Measurements from ENCODE around the gene DYNC1H1. TPM values are rescaled to one million over a fixed set of nuclear protein-coding genes. Genes with fewer than 3 reads are reported as not detected.

The DYNC1H1 gene
- total RNA-seq, 2 donors from 2014 or later: 171 to 219 TPM

DNA sequence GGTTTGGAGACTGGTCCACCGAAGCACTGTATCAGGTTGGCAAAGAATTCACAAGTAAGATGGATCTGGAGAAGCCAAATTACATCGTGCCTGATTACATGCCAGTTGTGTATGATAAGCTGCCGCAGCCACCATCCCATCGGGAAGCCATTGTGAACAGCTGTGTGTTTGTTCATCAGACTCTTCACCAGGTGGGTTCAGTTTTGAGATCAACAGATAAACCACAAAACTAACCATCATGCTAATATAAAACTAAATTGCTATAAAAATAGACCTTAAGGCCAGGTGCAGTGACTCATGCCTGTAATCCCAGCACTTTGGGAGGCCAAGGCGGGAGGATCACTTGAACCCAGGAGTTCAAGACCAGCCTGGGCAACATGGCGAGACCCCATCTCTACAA is 63.6 kb downstream of the DYNC1H1 start:
- TF ChIP-seq, protein P1, sequence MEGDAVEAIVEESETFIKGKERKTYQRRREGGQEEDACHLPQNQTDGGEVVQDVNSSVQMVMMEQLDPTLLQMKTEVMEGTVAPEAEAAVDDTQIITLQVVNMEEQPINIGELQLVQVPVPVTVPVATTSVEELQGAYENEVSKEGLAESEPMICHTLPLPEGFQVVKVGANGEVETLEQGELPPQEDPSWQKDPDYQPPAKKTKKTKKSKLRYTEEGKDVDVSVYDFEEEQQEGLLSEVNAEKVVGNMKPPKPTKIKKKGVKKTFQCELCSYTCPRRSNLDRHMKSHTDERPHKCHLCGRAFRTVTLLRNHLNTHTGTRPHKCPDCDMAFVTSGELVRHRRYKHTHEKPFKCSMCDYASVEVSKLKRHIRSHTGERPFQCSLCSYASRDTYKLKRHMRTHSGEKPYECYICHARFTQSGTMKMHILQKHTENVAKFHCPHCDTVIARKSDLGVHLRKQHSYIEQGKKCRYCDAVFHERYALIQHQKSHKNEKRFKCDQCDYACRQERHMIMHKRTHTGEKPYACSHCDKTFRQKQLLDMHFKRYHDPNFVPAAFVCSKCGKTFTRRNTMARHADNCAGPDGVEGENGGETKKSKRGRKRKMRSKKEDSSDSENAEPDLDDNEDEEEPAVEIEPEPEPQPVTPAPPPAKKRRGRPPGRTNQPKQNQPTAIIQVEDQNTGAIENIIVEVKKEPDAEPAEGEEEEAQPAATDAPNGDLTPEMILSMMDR (IDR thresholded peaks at IDR 0.05): no peak
- no peak for TF ChIP-seq POLR2A (IDR thresholded peaks at IDR 0.05)
- no peak for ATAC-seq
- Histone ChIP-seq H3K9me3 (no peaks in the 10 kb centered on the region), H3K36me3 (replicated peaks in 1 of 2; ENCODE audit: insufficient read depth in 1 of 2, low read depth in 2 of 2) (peaks cover 8 to 72% of the 10 kb centered on the region in 2 donors), H3K27ac (no peak overlapping the region), H3K27me3 (no peaks in the 10 kb centered on the region), H3K4me1 (no peaks in the 10 kb centered on the region), H3K4me3 (no peak overlapping the region)
- DNase-seq: no peak
- 90 to 95% methylated on average over 6 of the region's 6 CpGs for WGBS, 2 donors
- intact Hi-C loops (cut with DNase I): no loop called here

DNA sequence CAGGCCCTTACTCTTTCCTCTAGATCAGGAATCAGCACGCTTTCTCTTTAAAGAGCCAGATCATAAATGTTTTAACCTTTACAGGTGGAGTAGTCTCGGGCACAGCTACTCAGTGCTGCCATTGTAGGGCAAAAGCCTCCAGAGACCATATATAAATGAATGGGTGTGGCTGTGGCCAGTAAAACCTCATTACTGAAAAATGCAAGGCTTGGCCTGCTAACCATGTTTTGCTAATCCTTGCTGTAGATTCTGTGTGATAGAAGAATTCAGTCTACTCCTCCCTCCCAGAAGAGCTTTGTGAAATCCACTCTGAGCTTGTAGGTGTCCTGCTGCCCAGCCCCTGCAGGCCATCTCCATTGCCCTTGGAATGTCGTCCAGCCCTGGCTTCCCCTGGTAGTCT is 64.4 kb downstream of the DYNC1H1 start:
- ATAC-seq: no peak
- no peak for DNase-seq
- Histone ChIP-seq H3K4me3 (no peak overlapping the region), H3K4me1 (no peaks in the 10 kb centered on the region), H3K27ac (no peak overlapping the region), H3K27me3 (no peaks in the 10 kb centered on the region), H3K36me3 (replicated peaks in 1 of 2; ENCODE audit: insufficient read depth in 1 of 2, low read depth in 2 of 2) (peaks cover 8 to 74% of the 10 kb centered on the region in 2 donors), H3K9me3 (no peaks in the 10 kb centered on the region)
- WGBS, 2 donors: 92 to 95% methylated on average over 3 of the region's 3 CpGs
- TF ChIP-seq, protein P1 (IDR thresholded peaks at IDR 0.05): no peak
- TF ChIP-seq POLR2A (IDR thresholded peaks at IDR 0.05): no peak
- intact Hi-C loops (cut with DNase I): no loop called here

DNA sequence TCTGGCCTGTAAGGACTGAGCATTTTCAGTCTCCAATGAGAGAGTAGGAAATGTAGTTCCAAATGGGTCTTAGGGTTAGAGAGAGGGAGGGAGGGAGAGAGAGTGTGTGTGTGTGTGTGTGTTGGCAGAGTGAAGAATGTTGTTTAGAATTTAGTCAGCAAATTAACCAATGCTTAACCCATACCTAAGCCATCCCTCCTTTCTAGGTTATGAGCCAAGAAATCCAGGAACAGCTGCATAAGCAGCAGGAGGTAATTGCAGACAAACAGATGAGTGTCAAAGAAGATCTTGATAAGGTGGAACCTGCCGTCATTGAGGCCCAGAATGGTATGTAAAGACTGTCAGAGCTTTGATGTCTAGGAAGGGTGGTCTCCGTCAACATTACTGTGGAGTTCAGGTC is 65.6 kb downstream of the DYNC1H1 start:
- Histone ChIP-seq H3K4me3 (no peak overlapping the region), H3K9me3 (no peaks in the 10 kb centered on the region), H3K36me3 (replicated peaks in 1 of 2; ENCODE audit: insufficient read depth in 1 of 2, low read depth in 2 of 2) (peaks cover 15 to 79% of the 10 kb centered on the region in 2 donors), H3K27ac (no peak overlapping the region), H3K4me1 (no peaks in the 10 kb centered on the region), H3K27me3 (no peaks in the 10 kb centered on the region)
- TF ChIP-seq, protein P1 (IDR thresholded peaks at IDR 0.05): no peak
- TF ChIP-seq POLR2A (IDR thresholded peaks at IDR 0.05): no peak
- ATAC-seq (no peak), DNase-seq (no peak)
- intact Hi-C loops (cut with DNase I): no loop called here
- WGBS, 2 donors: 71 to 75% methylated on average over 2 of the region's 2 CpGs

DNA sequence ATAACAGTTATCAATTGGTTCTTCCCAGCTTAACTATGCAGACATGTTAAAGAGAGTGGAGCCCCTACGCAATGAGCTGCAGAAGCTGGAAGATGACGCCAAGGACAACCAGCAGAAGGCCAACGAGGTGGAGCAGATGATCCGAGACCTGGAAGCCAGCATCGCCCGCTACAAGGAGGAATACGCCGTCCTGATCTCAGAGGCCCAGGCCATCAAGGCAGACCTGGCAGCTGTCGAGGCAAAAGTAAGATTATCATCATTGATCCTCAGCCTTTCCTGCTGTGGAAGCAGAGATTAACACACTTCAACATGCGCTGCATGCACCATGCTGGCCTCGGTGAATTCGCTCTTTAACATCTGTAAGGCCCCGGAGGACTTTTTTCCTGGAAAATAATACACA is 68.9 kb downstream of the DYNC1H1 start:
- H3K27ac ChIP-seq: no peak overlapping the region
- DNase-seq (no peak), ATAC-seq (no peak)
- intact Hi-C loops (cut with DNase I): no loop called here
- H3K4me1 ChIP-seq: no peaks in the 10 kb centered on the region
- no peak overlapping the region for H3K4me3 ChIP-seq
- H3K36me3 ChIP-seq (replicated peaks in 1 of 2; ENCODE audit: insufficient read depth in 1 of 2, low read depth in 2 of 2): peaks cover 15 to 79% of the 10 kb centered on the region in 2 donors
- no peak for TF ChIP-seq POLR2A (IDR thresholded peaks at IDR 0.05)
- TF ChIP-seq, protein P1 (IDR thresholded peaks at IDR 0.05): no peak
- H3K27me3 ChIP-seq: no peaks in the 10 kb centered on the region
- WGBS, 2 donors: 88 to 92% methylated on average over 12 to 13 of the region's 13 CpGs
- no peaks in the 10 kb centered on the region for H3K9me3 ChIP-seq

DNA sequence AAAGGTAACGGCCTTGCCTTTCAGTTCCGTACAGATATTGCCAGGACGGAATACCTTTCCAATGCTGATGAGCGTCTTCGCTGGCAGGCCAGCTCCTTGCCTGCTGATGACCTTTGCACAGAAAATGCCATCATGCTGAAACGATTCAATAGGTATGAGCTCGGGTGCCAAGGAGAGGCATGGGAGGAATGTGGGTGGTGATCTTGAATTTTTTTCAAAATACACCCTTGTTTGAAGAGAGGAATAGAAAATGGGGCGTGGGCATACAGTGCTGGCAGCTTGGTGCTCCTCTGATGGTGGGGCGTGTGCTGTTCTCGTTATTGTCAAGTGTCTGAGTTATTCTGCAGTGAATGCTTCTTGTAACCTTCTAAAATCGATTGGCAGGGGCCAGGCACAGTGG is 69.9 kb downstream of the DYNC1H1 start:
- peaks cover 15 to 77% of the 10 kb centered on the region in 2 donors for H3K36me3 ChIP-seq (replicated peaks in 1 of 2; ENCODE audit: insufficient read depth in 1 of 2, low read depth in 2 of 2)
- H3K4me3 ChIP-seq: no peak overlapping the region
- no peak overlapping the region for H3K27ac ChIP-seq
- no peaks in the 10 kb centered on the region for H3K9me3 ChIP-seq
- intact Hi-C loops (cut with DNase I): no loop called here
- no peaks in the 10 kb centered on the region for H3K4me1 ChIP-seq
- no peak for ATAC-seq
- DNase-seq: no peak
- H3K27me3 ChIP-seq: no peaks in the 10 kb centered on the region
- WGBS, 2 donors: 86 to 88% methylated on average over 11 of the region's 11 CpGs
- no peak for TF ChIP-seq POLR2A (IDR thresholded peaks at IDR 0.05)
- TF ChIP-seq, protein P1 (IDR thresholded peaks at IDR 0.05): no peak
